DOHH2 (cell line): ENCODE data around the gene IRAK1BP1.

Experiments
- CTCF ChIP-seq: fragments of 200-600 bp; sonication (generic); IDR thresholded peaks from one replicate; pipeline ENCODE4 v1.5.1; 2014; ENCODE audit warnings: antibody characterized with exemption, mild to moderate bottlenecking, low read depth, low read length; ENCODE audit not compliant: poor library complexity, severe bottlenecking
- EZH2phosphoT487 ChIP-seq: fragments of 200-600 bp; sonication (generic); IDR thresholded peaks from 2 replicates; pipeline ENCODE4 v1.6.1; 2017; ENCODE audit warnings: borderline replicate concordance, mild to moderate bottlenecking, antibody characterized with exemption, low read length, moderate library complexity, mixed read lengths

- TF ChIP-seq CTCF (no peak), EZH2phosphoT487 (no peak)
Measured at GRCh38 chr6:78850621-78851020, 16.7 kb upstream of the IRAK1BP1 start.
